CD4-positive, alpha-beta T cell treated with Interleukin-15 for 4 hours (primary cell): ENCODE results near the gene G0S2.
A peak's percentile ranks its signal among the peaks of the same experiment; 100 is the strongest.
"Not testable (repeated sequence)": the region's sequence is repeated elsewhere in the genome, so short reads cannot be mapped to it uniquely, and the experiment has no call there.

Source experiments
- DNase-seq: peaks from one replicate; pipeline ENCODE4 v3.0.0-alpha.2; 2020; ENCODE audit warnings: low spot score

Gene G0S2

DNA sequence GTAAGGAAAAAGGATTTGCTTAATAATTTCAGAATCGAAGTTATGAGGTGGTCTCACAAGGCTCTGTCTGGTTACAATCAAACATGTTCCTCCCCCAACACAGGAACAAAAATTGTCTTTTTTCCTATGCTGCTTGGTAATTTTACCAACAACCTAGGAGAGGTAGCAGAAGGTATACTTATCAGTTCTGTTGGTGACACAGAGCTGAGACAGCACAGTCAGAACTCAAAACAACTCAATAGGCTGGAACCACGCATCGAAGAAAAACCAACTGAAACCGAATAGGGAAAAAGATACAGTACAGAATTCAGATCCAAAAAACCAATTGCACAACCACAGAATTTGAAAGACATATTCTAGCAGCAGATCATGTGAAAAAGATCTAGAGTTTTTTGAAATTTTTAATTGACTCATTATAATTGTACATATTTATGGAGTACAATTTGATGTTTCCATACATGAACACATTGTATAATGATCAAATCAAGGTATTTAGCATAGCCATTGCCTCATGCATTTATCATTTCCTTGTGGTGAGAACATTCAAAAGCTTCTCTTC is 3.8 kb downstream of the G0S2 start:
- no peak for DNase-seq

DNA sequence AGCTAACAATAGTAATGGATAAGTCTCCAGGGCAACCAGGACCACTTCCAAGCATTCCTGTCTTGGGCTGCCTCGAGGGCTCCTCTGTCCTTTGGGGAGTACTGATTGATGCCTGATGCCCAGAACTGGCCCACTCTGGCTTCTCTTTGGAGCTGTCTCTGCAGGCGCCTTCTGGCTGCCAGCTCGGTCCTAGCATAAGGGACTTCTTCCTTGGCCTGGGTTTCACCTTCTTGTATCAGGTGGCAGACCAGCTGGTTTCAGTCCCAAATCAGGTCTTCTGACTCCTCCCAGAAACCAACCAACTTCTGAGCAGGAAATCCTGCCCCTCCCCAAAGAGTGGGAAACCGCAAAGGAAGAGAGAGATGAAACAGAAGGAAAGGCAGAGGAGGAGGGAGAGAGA is 10.6 kb downstream of the G0S2 start:
- DNase-seq, result peak; percentile 32

DNA sequence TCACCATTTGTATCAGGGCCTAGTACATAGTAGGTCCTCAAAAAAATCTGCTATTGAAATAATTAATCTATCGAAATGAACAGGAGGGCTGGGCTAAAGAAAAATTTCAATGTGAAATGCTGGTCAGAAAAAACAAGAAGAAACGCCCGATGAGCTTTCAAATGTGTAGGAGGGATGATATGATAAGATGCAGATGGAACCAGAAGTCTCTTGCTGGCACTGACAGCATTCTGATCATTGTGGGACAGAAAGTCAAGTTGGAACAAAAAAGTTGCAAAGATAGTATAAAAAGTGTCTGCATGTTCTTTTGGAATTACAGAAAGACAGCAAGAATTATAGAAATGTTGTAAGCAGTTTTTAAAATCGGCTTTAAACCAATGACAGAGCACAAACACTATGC is 11.1 kb downstream of the G0S2 start:
- DNase-seq, result no peak

DNA sequence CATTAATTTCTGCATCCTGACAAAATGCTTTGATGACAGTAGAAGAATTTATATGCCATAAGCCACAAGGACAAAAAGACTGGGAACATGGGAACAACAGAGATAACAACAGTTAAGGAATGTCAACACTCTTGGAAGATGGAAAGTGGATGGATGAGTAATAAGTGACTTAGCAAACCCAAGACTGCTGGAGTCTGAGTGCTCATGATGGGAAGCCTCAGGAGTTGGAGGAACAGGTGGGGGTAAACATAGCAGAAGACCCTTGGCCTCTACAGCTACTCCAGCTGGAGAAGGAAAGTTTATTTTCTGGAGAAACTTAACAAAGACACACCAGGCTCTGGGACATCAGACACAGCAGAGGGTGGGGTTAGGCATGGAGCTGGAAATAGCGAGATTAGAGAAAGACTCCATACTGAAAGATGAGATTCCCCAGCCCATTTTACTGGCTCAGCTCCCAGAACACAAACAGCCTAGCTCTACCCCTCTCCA is 13.6 kb downstream of the G0S2 start:
- DNase-seq, result no peak

DNA sequence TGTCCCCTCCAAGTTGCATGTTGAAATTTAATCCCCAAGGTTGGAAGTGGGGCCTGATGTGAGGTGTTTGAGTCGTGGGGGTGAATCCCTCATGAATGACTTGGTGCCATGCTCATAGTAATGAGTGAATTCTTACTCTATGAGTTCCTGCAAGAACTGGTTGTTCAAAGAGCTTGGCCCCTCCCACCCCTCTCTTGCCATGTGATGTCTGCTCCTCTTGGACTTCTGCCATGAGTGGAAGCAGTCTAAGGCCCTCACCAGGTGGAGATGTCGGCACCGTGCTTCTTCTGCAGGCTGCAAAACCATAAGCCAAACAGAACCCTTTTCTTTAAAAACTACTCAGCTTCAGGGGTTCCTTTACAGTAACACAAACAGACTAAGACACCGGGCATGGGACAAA is 14.3 kb downstream of the G0S2 start:
- no peak for DNase-seq

DNA sequence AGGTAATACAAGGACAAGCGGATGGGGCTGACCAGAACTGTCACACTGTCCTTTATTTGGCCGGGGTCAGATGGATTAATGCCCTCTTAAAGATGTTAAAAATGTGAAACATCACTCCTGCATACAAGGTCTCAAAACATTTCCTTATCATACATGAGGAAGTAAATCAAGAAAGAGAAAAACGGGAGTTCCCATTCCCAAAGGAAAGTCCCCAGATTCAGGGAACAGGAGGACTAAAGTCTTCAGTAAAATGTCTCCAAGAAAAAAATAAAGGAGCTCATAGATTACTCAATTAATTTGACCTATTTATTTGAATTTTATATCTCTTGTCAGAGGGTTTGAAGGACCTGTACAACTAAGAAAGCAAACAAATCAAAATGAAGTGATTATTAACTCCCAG is 16.0 kb downstream of the G0S2 start:
- no peak for DNase-seq

DNA sequence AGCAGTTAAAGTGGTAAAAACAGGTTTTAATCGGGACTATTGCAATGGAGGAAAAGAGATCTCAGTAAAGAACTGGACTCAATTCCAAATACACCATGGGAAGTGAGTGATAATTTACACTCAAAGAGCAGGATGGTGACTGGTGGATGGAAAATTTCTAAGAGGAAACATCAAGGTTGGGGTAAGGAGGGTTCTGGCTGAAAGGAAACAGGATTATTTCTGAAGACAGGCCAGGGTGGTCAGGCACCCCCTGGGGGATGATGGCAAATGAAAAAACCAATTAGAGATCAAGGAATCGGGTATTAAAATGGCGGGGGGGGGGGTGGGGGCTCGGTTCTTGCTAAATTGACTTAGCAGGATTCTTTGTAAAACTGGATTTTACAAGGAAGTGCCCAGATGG is 17.1 kb downstream of the G0S2 start:
- no peak for DNase-seq

DNA sequence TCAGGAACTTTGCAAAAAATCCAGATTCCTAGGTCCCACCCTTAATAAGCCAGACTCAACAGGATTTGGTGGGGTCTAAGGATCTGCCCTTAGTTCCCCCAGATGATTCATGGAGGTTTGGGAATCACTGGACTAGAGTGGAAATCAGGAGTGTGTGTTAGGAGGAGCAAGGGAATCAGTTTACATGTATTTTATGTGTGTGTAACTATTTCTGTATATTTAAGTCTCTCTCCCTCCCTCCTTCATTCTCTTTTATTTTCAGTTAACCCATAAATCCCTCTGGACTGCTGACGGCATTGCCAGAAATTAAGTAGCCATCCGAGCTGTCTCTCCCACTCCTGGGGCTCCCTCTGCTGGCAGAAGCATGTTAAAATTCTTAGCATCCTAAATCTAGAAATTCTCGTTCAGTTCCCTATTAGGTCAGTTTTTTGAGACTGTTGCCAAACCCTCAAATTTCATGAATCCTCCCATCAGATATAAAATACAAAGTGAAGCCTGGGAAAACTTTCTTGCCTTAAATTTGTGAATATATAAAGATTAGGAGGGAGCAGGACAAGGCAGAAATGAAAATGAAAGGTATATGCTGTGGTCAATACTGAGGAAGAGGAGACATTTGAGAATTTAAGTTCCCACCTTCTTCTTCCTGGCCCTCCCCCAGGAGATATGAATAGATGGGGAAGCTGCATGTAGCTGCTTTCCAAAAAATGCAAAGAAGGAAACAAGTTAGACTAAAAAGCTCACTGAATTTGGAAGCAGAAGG is 17.7 kb downstream of the G0S2 start:
- DNase-seq, result peak; percentile 74

DNA sequence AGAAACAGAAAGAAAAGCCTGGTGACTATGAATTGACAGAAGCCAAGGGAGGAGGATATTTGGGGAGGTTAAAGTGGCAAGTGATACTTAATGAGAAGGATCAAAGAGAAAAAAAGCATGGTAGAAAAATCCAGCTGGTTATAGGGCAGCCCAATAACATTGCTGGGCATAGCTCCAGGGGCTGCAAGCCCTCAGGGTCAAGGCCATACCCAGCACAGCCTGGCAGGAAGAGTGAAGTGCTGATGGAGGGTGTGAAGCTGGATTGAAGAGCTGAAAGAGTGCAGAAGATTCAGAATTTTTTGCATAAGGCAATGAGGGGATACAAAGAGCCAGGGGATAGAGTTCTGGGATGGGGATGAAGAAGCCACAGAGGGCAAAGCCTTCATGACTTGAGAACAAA is 21.5 kb downstream of the G0S2 start:
- no peak for DNase-seq

DNA sequence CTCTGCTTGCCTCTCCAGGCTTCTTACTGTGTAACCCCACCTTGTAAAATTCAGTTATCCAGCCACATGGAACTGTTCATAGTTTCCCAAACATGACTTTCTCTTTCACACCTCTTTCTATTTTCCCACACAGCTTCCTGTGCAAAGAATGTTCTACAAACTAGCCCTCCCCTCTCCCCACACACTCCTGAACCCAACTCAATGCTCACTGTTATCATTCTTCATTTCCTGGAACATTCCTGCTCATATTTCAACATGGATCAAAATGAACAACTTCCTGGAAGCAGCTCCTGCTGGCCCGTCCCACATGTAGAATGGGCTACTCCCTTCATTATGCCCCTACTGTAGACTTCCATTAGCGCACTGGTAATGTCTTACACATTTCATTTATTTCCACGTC is 21.9 kb downstream of the G0S2 start:
- DNase-seq, result no peak

DNA sequence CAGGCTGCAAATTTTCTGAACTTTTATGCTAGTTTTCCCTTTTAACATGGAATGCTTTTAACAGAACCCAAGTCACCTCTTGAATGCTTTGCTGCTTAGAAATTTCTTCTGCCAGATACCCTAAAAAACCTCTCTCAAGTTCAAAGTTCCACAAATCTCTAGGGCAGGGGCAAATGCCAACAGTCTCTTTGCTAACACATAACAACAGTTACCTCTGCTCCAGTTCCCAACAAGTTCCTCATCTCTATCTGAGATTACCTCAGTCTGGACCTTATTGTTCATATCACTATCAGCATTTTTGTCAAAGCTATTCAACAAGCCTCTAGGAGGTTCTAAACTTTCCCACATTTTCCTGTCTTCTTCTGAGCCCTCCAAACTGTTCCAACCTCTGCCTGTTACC is 25.5 kb downstream of the G0S2 start:
- not testable (repeated sequence) for DNase-seq

DNA sequence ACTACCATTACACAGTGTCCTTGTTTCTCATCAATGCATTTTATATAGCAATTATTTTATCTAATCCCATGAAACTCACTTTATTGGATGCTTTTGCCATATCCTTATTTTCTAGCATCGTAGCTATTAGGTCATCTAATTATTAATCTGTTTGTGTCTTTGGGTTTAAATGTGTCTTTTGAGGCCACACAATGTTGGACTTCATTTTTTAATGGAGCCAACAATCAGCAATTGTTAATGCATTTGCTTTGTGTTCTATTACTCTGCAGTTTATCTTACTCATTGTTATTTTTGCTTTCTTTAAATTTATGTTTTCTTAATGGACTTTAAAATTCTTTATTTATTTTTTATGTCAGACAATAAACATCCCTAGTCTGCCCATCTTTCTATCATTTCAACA is 27.6 kb downstream of the G0S2 start:
- no peak for DNase-seq

DNA sequence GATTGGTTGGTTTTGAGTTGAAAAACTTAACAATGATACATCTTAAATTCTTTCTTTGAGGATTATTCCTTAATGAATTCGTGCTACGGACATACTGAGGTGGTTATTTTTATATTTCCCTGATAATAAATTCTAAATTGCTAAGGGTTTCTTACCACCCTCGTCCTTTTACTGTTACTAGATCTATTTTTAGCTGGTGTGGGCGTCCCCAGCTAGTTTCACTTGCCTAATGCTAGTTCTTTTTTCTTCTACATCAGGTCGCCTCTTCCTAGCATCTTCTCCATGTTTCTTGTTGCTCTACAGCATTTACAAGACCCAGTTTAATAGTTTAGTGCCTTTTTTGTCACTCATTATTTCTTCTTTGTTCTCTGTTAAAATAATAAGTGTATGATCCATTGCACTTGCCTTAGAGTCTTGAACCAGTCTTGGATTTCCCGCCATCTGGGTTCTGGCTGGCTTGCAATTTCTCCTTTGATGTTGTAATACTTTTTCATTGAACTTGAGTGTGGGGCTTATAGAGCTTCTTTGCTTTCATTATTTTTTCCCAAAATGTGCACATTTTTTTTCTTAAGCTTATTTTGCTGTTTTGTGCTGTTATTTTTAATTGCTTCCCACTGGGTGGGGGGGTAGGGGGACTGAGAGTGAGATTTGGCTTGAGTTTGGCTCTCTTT is 28.8 kb downstream of the G0S2 start:
- DNase-seq, result no peak

DNA sequence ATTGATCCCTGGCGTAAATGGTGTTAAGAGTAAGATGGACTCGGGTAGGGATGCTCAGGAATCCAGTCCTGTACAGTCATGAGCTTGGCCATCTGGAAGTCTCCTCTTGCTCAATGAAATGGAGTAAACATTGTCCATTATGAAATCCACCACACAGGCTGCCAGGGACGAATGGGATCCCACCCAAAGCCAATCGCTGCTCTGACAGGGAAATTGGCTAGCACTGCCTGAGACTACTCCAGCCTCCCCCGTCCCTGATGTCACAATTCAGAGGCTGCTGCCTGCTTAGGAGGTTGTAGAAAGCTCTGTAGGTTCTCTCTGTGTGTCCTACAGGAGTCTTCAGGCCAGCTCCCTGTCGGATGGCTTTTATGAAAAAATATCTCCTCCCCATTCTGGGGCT is 29.4 kb downstream of the G0S2 start, which contains the start of gene HSD11B1:
TSS of gene HSD11B1 (plus strand) at position 263 of the 400 bp plus-strand sequence. CDS start at position 360, 97 bp downstream.
- DNase-seq, result no peak

DNA sequence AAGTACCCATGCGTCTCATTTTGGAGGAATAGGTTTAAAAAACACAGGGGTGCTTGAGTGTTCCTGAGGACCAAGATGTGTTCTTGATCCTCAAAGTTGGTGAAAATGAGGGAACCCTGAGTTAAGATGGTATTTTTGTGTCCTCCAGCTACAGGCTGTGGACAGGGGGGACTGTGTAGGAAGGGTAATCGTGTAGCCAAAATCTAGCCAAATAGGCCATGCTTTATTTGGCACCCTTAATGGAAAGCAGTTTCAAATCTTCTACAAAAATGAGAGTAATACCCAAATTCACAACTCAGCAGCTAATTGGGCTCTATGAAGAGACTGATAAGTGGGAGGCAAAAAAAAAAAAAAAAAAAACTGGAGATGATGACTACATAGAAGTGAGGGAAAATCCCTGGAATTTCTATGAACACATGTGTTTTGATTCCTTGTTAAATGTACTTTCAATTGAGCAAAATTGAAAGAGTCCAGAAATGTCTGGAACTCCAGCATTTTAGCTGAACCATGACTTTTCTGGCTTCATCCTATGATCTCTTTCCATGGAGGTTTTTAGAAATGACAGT is 29.9 kb downstream of the G0S2 start:
- DNase-seq, result no peak

DNA sequence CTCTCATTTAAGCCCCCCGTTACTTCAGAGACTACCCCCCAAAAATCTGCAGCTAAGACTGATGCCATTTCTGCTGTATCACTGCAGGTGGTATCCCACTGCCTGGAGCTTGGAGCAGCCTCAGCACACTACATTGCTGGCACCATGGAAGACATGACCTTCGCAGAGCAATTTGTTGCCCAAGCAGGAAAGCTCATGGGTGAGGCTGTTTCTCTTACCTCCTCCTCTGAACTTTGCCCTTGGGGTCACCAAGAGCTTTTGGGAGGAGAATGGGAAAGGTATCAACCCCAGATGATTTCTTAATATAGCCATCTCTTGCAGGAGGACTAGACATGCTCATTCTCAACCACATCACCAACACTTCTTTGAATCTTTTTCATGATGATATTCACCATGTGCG is 31.4 kb downstream of the G0S2 start:
- no peak for DNase-seq

DNA sequence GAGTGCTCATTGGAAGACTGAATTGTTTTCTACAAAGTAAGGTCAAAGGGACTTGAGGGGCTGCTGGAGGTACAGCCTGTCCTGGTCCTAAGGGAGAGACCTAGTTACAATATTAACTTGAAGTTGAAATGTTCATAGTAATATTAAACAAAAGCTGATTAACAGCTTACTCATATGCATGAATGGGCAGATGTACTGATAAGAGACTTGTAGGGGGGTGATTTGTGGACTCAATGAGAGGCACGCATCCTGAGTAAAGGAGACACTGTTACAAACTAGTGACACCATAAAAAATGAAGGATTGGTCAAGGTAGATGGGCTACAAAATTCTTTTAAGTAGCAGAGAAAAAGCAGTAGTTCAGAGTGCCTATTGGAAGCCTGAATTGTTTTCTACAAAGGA is 32.1 kb downstream of the G0S2 start:
- DNase-seq, result no peak

DNA sequence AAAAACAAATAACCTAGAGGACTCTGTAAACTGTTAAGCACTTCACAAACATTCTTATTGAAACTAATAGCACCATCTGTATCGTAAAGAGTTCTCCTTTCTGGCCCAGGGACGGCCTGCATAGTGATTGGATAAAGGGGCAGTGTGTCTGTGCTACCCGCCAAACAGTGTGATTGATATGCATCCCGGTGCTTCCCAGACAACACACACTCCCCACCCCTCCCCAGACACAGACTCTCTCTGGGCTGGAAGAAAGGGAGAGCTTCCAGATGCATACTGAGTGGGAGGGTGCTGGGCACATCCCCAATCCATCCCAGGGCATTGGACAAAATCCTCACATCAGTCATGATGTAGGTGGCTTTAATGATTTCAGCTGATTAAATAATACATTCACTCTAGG is 33.1 kb downstream of the G0S2 start:
- no peak for DNase-seq

DNA sequence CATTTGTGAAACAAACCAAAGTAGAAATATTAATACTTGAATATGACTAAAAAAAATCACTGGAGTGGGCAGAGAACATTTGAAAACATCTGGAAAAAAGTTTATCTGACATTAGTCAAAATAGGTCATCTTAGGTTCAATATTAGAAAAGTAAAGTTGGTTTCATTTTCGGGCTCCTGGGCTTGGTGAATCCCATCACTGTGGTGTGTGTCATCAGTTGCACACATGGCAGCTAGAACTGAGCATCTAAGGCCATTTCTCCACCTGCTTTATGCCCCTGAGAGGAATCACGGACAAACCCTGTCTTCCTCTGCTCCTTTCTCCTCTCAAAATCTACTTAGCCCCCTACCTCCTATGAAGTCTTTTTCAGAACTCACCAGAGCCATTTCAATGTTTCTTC is 34.9 kb downstream of the G0S2 start:
- DNase-seq, result no peak

DNA sequence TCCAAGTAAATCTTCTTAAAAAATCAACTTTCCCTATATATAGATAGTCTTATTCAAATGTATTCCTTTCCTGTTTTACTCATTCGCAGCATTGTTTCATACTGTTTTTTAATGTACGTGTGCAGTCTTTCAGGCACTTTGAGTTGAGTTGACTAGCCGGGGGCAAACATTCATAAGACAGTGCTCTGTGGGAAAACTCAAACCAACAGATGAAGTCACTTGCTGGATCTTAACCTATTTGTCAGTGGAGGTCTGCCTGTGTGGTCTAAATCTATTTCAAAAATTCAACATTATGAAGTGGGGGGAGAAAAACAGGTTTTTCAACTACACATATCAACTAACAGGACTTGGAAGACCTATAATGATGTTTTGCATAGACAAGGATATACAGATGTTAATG is 35.6 kb downstream of the G0S2 start:
- DNase-seq, result no peak

DNA sequence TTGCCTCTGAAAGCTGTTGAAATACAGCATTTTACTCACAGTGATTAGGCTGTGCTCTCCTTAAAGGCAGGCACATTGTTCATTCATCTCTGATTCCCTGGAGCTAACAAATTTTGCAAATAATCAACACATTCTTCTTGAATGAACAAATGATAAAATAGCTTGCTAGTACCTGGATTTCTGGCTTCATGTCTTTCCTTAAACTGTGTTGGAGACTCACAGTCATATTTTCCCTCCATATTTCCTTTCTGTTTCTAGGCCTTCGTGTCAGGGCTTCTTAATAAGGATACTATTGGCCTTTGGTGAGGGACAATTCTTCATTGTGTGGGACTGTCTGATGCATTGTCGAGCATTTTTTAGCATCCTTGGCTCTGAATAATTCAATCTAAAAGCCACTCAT is 39.1 kb downstream of the G0S2 start:
- no peak for DNase-seq

DNA sequence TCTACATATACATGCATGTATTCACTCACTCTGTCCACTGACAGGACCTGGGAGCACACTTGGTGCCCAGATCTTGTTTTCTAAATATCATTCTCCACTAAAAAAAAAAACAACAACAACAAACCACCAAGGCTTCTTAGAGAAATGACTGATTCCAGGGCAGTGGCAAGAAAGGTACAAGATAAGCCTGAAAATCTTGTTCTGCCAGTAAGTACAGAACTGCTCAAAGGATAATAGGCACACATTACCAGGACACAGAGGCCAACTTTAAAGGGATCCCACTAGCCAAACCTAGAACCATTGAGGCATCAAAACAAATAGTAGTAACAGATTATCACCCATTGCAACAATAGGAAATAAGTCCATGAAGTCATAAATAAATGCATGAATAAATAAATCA is 40.1 kb downstream of the G0S2 start:
- DNase-seq, result no peak

DNA sequence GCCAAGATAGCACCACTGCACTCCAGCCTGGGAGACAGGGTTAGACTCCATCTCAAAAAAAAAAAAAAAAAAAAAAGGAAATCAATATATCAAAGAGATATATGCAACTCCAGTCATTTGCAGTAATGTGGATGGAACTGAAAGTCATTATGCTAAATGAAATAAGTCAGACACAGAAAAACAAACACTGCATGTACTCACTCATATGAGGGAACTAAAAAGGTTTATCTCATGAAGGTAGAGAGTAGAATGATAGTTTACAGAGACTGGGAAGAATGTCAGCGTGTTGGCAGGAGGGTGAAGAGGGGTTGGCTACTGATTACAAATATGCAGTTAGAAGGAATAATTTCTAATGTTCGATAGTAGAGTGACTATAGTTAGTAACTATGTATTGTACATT is 42.6 kb downstream of the G0S2 start:
- DNase-seq, result no peak
